Right lobe of liver (tissue), 6 donors: ENCODE data around the gene IL23A. TPM values are rescaled to one million over a fixed set of nuclear protein-coding genes. Genes with fewer than 3 reads are reported as not detected.
A peak's percentile ranks its signal among the peaks of the same experiment; 100 is the strongest.

Source experiments
- ATAC-seq, 4 donors: fragments of 200-7000 bp; cut with Tn5 transposase; one replicate each; pipeline ENCODE4 v1.9.1; 2020; ENCODE audit warnings: mild to moderate bottlenecking in 4 of 4, moderate library complexity in 4 of 4
- DNase-seq, 3 donors: peaks; one replicate each; pipeline ENCODE4 v3.0.0-alpha.2; 2020
- H3K27ac ChIP-seq, 3 donors: fragments of 200-600 bp; one replicate each; pipeline ENCODE4 v1.8.0; 2022
- H3K27me3 ChIP-seq, 2 donors: fragments of 200-600 bp; one replicate each; pipeline ENCODE4 v1.8.0; 2022
- H3K36me3 ChIP-seq, 4 donors: fragments of 200-600 bp; sonication (generic) in 1 of 4; one replicate each; pipeline versions ENCODE4 v1.5.1 to v1.8.0; 2017 to 2022; ENCODE audit warnings: control low read depth in 1 of 4
- H3K4me1 ChIP-seq, 4 donors: fragments of 200-600 bp; sonication (generic) in 1 of 4; one replicate each; pipeline versions ENCODE4 v1.5.1 to v1.8.0; 2017 to 2022; ENCODE audit warnings: control low read depth in 1 of 4
- H3K4me3 ChIP-seq, 3 donors: fragments of 200-600 bp; one replicate each; pipeline ENCODE4 v1.8.0; 2022
- H3K9me3 ChIP-seq, 4 donors: fragments of 200-600 bp; sonication (generic) in 1 of 4; one replicate each; pipeline versions ENCODE4 v1.5.1 to v1.8.0; 2017 to 2022; ENCODE audit warnings: control low read depth in 1 of 4
- POLR2A ChIP-seq: fragments of 450-650 bp; IDR thresholded peaks from one replicate; pipeline ENCODE4 v1.6.1; 2017; ENCODE audit warnings: antibody characterized with exemption, mild to moderate bottlenecking
- WGBS: methylation state at CpG from one replicate; pipeline ENCODE4 v1.1.6; 2018; ENCODE audit warnings: low coverage, low lambda C conversion rate; ENCODE audit not compliant: insufficient coverage; ENCODE audit errors: missing lambda C conversion rate; 5-methylcytosine and 5-hydroxymethylcytosine counted together
- intact Hi-C, 2 donors: fragments of 100-400 bp; cut with DNase I; formaldehyde crosslinking; loops; one replicate each; pipeline versions ENCODE4 v1.11.2 to v1.14.1; 2022
- total RNA-seq, 6 experiments: library from RNA; depleted of rRNA in 2 of 6; stranded (reverse); fragments of >200 nt in 2 of 6; fragmentation: NEBNext Ultra II Directional in 3 of 6; extraction: Animal tissue kit (Norgen Biotek cat#: 25700) in 3 of 6; gene quantifications; one replicate each; pipeline versions ENCODE4 v1.1.0 to v1.2.4, GENCODE V29; 2016 to 2023
- TF ChIP-seq, protein P1 (sequence below), 4 donors: fragments of 200-600 bp in 3 of 4; fragments of 450-650 bp in 1 of 4; IDR thresholded peaks; one replicate each; pipeline versions ENCODE4 v1.5.1 to v1.8.0; 2016 to 2022; ENCODE audit warnings: antibody characterized with exemption in 4 of 4, mild to moderate bottlenecking in 2 of 4
- donor health status: DM: no; HTN: yes; CAD: no.
- donor health status: DM: no; HTN: no; CAD: no.
- donor health status: DM: no; HTN: no; CAD: no.
- donor health status: DM: no; HTN: yes; CAD: no.
- donor health status: DM: no; HTN: yes; CAD: no.

Gene IL23A
- total RNA-seq, 6 experiments from 2014 or later: not detected

DNA sequence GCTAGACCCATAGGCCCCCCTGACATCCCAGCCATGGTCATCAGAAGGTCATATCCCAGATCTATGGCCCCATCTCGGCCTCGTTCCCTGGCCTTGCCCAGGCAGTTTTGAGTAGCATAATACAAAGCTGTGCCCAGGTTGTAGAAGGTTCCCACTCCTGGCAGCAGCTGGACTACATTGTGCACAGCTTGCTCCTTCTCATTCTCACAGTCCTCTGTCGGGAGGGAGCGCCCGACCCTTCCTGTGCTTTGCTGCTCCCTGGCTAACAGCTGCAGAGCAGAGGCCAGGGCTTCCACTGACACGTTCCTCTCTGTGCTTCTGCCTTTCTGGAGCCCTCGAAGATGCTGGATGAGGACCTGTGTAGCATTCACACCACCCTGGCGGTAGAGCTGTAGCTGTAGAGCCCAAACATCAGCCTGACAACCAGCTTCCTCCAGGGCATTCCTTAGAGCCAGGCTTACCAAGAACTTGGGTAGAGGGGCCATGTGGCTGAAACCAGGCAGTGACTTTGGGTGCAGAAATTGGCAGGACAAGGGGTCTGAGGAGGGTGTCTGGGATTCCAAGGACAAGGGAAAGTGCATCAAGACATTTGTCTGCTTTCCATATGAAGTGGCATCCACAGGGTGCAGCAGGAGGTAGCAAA is 22.9 kb downstream of the IL23A start:
- Histone ChIP-seq H3K36me3 (peaks cover 0 to 2% (median 0%) of the 10 kb centered on the region in 4 donors), H3K27me3 (no peaks in the 10 kb centered on the region), H3K9me3 (no peaks in the 10 kb centered on the region), H3K4me1 (peaks cover 0 to 51% (median 17%) of the 10 kb centered on the region in 4 donors), H3K27ac (peak overlapping the region; percentile 94 to 97 (median 95)), H3K4me3 (peak overlapping the region; percentile 55 to 74 (median 65))
- DNase-seq (peak in 2 of 3 donors; percentile 43 to 67), ATAC-seq (peak in 2 of 4 donors; percentile 4 to 9)
- intact Hi-C loops: no loop called here
- TF ChIP-seq, protein P1, sequence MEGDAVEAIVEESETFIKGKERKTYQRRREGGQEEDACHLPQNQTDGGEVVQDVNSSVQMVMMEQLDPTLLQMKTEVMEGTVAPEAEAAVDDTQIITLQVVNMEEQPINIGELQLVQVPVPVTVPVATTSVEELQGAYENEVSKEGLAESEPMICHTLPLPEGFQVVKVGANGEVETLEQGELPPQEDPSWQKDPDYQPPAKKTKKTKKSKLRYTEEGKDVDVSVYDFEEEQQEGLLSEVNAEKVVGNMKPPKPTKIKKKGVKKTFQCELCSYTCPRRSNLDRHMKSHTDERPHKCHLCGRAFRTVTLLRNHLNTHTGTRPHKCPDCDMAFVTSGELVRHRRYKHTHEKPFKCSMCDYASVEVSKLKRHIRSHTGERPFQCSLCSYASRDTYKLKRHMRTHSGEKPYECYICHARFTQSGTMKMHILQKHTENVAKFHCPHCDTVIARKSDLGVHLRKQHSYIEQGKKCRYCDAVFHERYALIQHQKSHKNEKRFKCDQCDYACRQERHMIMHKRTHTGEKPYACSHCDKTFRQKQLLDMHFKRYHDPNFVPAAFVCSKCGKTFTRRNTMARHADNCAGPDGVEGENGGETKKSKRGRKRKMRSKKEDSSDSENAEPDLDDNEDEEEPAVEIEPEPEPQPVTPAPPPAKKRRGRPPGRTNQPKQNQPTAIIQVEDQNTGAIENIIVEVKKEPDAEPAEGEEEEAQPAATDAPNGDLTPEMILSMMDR (IDR thresholded peaks at IDR 0.05): no peak
- no peak for TF ChIP-seq POLR2A
- 38% methylated on average over 3 of the region's 8 CpGs for WGBS

DNA sequence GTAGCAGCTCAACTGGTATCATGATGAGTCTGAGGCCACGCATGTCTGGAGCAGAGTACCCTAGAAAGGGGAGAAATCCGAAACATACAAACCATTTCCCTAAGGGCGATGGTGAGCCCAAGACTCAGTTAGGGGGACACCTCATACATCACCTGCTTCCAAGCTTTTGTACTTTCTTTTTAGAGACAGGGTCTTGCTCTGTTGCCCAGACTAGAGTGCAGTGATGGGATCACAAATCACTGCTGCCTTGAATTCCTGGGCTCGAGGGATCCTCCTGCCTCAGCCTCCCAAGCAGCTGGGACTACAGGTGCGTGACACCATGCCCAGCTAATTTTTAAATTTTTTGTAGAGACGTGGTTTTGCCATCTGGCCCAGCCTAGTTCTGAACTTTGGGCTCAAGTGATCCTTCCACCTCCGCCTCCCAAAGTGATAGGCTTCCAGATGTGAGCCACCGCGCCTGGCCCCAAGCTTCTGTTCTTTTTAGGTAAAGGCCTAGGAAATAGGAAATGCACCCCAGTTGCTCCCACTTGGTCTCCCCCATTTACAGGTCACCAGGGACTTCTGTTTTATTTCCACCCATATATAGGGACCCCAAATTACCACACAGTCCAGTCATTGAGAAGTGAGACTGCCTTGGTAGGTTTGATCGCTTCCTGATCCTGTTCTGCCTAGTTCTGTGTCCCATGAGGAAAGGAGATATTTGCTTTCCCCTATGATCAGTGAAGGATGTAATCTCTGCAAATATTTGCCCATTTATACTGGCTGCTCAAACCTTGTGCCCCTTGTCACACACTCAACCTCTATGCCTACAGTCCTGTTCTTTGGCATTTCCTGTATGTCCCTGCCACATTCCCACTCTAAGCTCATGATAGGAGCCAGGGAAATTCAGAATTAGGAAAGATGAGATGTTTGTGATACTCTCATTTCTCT is 23.7 kb downstream of the IL23A start, which contains the start of gene APOF:
APOF (minus strand) TSS at position 728 of the 930 bp plus-strand sequence; CDS start at position 616, 112 bp downstream.
- 28% methylated on average over 10 of the region's 10 CpGs for WGBS
- Histone ChIP-seq H3K27me3 (no peaks in the 10 kb centered on the region), H3K4me3 (peak within 1 kb of the TSS; percentile 55 to 74 (median 65)), H3K9me3 (no peaks in the 10 kb centered on the region), H3K4me1 (peaks cover 0 to 49% (median 17%) of the 10 kb centered on the region in 4 donors), H3K27ac (peak within 1 kb of the TSS; percentile 94 to 97 (median 95)), H3K36me3 (no peaks in the 10 kb centered on the region)
- intact Hi-C loops: no loop called here
- ATAC-seq (peak; percentile 33 to 54 (median 36)), DNase-seq (peak in 1 of 3 donors; percentile 62)
- peak; percentile 95 for TF ChIP-seq POLR2A
- TF ChIP-seq, protein P1 (IDR thresholded peaks at IDR 0.05): no peak

DNA sequence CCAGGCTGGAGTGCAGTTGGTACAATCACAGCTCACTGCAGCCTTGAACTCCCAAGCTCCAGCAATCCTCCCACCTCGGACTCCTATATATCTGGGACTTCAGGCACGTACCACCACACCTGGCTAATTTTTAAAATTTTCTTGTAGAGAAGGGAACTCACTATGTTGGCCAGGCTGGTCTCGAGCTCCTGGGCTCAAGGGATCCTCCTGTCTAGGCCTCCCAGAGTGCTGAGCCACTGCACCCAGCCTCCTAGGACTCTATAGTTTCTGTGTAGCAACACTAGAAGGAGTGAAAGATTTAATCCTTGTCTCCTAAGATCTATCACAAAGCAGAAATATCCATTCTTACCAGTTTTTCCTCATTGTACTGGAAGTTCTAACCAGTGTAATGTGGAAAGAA is 28.3 kb downstream of the IL23A start:
- no peaks in the 10 kb centered on the region for H3K27me3 ChIP-seq
- DNase-seq: no peak
- H3K36me3 ChIP-seq: no peaks in the 10 kb centered on the region
- 77% methylated on average over 3 of the region's 3 CpGs for WGBS
- no peak for ATAC-seq
- H3K4me3 ChIP-seq: no peak overlapping the region
- H3K27ac ChIP-seq: no peak overlapping the region
- TF ChIP-seq, protein P1 (IDR thresholded peaks at IDR 0.05): no peak
- no peak for TF ChIP-seq POLR2A
- H3K9me3 ChIP-seq: no peaks in the 10 kb centered on the region
- H3K4me1 ChIP-seq: peaks cover 0 to 31% (median 11%) of the 10 kb centered on the region in 4 donors
- intact Hi-C loops: no loop called here

DNA sequence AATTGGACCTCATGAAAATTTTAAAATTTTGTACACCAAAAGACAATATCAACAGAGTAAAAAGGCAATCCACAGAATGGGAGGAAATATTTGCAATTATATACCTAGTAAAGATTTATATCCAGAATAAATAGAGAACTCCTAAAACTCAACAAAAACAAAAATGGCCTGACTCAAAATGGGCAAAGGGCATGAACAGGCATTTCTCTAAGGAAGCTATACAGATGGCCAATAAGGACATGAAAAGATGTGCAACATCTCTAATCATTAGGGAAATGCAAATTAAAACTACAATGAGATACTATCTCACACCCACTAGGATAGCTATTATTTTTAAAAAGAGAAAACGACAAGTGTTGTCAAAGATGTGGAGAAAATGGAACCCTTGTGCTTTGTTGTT is 34.8 kb downstream of the IL23A start:
- Histone ChIP-seq H3K4me3 (no peak overlapping the region), H3K27ac (no peak overlapping the region), H3K9me3 (no peaks in the 10 kb centered on the region), H3K36me3 (no peaks in the 10 kb centered on the region), H3K27me3 (no peaks in the 10 kb centered on the region), H3K4me1 (no peaks in the 10 kb centered on the region)
- intact Hi-C loops: no loop called here
- 88% methylated on average over 1 of the region's 1 CpG for WGBS
- no peak for TF ChIP-seq POLR2A
- TF ChIP-seq, protein P1 (IDR thresholded peaks at IDR 0.05): no peak
- ATAC-seq: no peak
- no peak for DNase-seq
